Cardiac muscle cell (in vitro differentiated cells and primary cell): ENCODE measurements around the gene GREB1. TPM values are rescaled to one million over a fixed set of nuclear protein-coding genes. Genes with fewer than 3 reads are reported as not detected.
A peak's percentile ranks its signal among the peaks of the same experiment; 100 is the strongest.

Experiments used
- DNase-seq, 2 donors: peaks; one replicate each; pipeline versions ENCODE4 v3.0.0 to v3.0.0-alpha.2; 2010 to 2017; ENCODE audit warnings: low read depth in 1 of 2, low spot score in 1 of 2
- H3K27ac ChIP-seq: fragments of 200-600 bp; sonication (generic); 2 replicates; pipeline ENCODE4 v1.5.1; 2016
- H3K27me3 ChIP-seq: fragments of 200-600 bp; sonication (generic); 2 replicates; pipeline ENCODE4 v1.6.0; 2016; ENCODE audit warnings: control low read depth
- H3K36me3 ChIP-seq: fragments of 200-600 bp; sonication (generic); 2 replicates; pipeline ENCODE4 v1.5.1; 2016; ENCODE audit warnings: control low read depth
- H3K4me1 ChIP-seq: fragments of 200-600 bp; sonication (generic); 2 replicates; pipeline ENCODE4 v1.8.1; 2017; ENCODE audit warnings: low read depth, mild to moderate bottlenecking, mixed run types
- H3K4me3 ChIP-seq: fragments of 200-600 bp; sonication (generic); 2 replicates; pipeline ENCODE4 v1.5.1; 2016; ENCODE audit warnings: mild to moderate bottlenecking
- H3K9me3 ChIP-seq: fragments of 200-600 bp; sonication (generic); 2 replicates; pipeline ENCODE4 v1.5.1; 2017; ENCODE audit warnings: low read depth, mild to moderate bottlenecking, control low read depth
- polyA plus RNA-seq: library from polyadenylated mRNA; unstranded; fragments of >200 nt; fragmentation: Nextera tagmentation; extraction: Ambion mirVana; gene quantifications from 2 replicates; pipeline ENCODE4 v1.2.1, GENCODE V29; 2016
- total RNA-seq: library from RNA; depleted of rRNA; stranded (reverse); fragments of >200 nt; gene quantifications from 2 replicates; pipeline ENCODE4 v1.2.3, GENCODE V29; 2016
- TF ChIP-seq, protein P1 (sequence below): IDR thresholded peaks from 2 replicates; pipeline ENCODE4 v1.5.1; 2012; ENCODE audit warnings: low read depth, mild to moderate bottlenecking, low read length

Gene GREB1
- total and polyA plus RNA-seq, 2 experiments from 2014 or later = 27.1 to 50.5 TPM

DNA sequence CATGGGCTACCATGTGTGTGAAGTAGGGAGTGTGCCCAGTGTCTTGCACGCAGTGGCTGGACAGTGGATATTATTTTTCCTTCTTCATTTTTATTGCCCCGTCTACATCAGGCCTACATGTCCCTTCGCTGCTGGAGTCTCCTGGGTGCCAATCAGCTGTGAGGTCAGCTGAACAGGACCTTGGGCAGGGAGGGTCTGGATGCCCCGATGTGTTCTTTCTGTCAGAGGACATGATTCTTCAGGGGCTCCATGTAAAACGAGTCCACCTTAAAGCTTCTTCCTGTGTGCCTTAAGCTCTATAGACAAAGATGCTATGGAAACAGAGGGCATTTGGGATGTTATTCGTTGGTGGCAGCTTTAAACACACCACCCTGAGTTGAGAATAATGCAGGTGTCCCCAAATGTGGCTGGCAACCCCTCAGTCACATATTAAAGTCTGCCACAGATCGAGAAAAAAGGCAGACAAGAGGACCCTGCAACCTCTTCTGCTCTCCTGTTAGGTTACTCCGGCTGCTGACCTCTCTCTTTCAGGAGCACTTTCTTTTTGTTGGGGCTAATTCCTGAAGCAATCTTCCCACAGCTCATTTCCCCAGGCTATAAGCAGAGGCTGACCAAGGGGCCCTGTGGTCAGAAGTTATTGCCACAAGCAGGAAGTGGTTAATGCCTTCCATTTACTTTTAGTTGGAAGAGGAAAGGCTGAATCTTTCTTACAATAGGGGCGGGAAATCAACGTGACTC lies 20.0 kb downstream of the GREB1 start:
- Histone ChIP-seq H3K27me3 (no peaks in the 10 kb centered on the region), H3K9me3 (no peaks in the 10 kb centered on the region), H3K36me3 (no peaks in the 10 kb centered on the region), H3K4me3 (no peak overlapping the region), H3K27ac (peak overlapping the region; percentile 45), H3K4me1 (peaks cover 42% of the 10 kb centered on the region)
- TF ChIP-seq, protein P1, sequence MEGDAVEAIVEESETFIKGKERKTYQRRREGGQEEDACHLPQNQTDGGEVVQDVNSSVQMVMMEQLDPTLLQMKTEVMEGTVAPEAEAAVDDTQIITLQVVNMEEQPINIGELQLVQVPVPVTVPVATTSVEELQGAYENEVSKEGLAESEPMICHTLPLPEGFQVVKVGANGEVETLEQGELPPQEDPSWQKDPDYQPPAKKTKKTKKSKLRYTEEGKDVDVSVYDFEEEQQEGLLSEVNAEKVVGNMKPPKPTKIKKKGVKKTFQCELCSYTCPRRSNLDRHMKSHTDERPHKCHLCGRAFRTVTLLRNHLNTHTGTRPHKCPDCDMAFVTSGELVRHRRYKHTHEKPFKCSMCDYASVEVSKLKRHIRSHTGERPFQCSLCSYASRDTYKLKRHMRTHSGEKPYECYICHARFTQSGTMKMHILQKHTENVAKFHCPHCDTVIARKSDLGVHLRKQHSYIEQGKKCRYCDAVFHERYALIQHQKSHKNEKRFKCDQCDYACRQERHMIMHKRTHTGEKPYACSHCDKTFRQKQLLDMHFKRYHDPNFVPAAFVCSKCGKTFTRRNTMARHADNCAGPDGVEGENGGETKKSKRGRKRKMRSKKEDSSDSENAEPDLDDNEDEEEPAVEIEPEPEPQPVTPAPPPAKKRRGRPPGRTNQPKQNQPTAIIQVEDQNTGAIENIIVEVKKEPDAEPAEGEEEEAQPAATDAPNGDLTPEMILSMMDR = no peak
- DNase-seq = peak in 1 of 2 donors; percentile 54

DNA sequence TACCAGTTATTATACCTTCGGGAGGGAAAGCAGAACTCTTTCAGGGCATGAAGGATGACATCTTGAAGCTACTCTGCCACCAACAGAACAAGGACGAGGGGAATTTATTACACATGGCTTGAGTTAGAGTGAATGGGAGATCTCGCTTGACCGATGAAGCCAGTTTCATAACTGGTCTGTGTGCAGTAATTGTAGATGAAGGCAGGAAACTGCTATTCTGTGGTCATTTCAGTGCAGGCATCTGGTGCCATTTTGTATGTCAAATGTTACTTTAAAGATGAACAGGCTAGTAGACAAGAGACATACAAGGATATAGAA lies 20.5 kb downstream of the GREB1 start:
- no peak for DNase-seq
- Histone ChIP-seq H3K9me3 (no peaks in the 10 kb centered on the region), H3K27me3 (no peaks in the 10 kb centered on the region), H3K4me1 (peaks cover 47% of the 10 kb centered on the region), H3K27ac (peak overlapping the region; percentile 45), H3K36me3 (no peaks in the 10 kb centered on the region), H3K4me3 (no peak overlapping the region)
- TF ChIP-seq, protein P1 = no peak

DNA sequence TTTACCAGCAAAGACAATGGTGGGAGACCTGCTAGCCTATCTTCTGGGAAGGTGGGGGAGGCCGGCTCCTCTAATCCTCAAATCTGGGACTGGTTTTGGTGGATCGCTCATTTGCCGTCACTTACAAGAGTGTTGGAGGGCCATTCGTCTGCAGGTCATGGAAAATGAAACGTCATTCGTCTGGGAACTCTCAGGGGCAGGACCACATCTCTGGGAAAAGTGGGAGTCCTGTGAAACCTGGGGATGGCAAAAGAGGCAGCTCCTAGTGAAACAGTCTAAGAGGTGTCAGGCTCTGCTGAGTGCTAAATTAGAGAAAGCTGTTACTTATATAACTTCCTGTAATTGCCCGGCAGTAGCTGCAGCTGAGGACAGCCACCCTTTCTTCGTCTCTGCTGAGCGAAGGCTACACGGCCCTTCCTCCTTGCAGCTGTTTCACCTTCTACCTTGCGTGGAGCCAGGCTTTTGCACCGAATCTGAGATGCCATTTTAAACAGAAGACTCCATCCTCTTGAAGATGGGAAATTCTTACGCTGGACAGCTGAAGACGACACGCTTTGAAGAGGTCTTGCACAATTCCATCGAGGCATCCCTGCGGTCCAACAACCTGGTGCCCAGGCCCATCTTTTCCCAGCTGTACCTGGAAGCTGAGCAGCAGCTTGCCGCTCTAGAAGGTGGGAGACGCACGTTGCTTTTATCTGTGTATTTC lies 22.4 kb downstream of the GREB1 start:
- Histone ChIP-seq H3K27ac (peak overlapping the region; percentile 84), H3K36me3 (no peaks in the 10 kb centered on the region), H3K4me3 (no peak overlapping the region), H3K4me1 (peaks cover 43% of the 10 kb centered on the region), H3K9me3 (no peaks in the 10 kb centered on the region), H3K27me3 (no peaks in the 10 kb centered on the region)
- DNase-seq = peak in 1 of 2 donors; percentile 51
- TF ChIP-seq, protein P1 = no peak

DNA sequence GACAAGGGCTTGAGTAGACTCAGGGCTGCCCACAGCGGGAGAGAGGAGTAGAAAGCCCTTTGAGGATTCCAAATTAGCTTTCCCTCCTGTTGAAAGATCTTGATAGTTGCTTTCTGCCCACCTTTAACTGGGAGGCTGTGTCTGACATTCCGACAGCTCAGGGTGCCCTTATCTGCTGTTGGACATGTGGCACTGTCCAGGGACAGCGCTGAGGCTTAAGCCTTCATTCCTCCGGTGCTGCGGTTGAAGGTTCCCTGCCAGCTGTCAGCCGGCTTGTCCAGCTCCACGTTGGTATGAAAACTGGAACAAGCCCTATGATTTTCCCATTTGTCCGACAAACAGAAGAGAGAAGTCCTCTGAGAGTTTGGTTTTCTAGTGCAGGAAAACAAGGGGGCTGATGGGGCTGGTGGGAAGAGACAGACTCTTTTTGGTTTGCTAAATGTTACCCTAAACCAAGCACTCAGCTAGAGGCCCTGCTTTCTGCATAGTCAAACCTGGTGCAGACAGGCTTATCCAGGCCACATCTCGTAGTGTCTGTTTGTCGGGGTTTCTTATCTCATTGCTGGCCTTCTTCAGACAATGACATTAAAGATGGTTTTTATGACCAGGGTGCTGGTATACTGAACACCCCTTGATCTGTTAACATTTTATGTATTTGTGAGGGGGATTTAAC lies 24.5 kb downstream of the GREB1 start:
- Histone ChIP-seq H3K4me3 (no peak overlapping the region), H3K9me3 (no peaks in the 10 kb centered on the region), H3K27me3 (no peaks in the 10 kb centered on the region), H3K36me3 (no peaks in the 10 kb centered on the region), H3K4me1 (peaks cover 43% of the 10 kb centered on the region), H3K27ac (peak overlapping the region; percentile 84)
- TF ChIP-seq, protein P1 = no peak
- DNase-seq = peak in 1 of 2 donors; percentile 88

DNA sequence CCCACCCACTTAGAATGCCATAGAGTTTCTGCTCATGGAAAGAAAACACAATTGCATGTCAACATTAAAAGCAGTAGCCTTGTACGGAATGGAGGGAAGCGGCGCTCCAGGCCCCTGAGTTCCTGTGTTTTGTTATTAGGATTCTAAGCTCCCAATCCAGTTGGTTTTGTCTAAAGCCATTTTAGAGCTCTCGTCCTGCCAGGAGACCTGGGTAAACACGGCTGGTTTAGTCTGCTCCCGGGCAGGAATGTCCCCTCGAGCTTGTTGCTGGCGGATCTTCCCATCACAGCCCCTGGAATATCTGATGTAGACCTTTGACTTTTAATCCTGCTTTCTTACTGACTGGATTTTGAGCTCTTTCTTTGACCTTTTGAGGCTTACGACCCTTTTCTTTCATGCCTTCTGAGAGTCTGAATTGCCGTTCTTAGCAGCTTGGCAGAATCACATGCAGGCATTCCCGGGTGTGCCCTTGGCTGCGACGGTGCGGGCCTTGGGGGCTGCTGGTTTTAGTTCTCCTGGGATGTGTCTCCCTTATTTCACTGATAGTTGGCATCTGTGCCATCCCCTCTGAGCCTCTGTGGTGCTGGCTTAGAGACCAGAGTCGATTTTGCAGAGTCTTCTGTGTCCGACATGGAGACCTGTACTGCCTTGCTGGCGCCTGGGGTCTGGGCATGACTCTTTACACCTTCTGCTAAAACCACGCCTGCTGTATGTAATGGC lies 25.4 kb downstream of the GREB1 start:
- Histone ChIP-seq H3K4me1 (peaks cover 43% of the 10 kb centered on the region), H3K4me3 (no peak overlapping the region), H3K27me3 (no peaks in the 10 kb centered on the region), H3K9me3 (no peaks in the 10 kb centered on the region), H3K36me3 (no peaks in the 10 kb centered on the region), H3K27ac (peak overlapping the region; percentile 84)
- TF ChIP-seq, protein P1 = no peak
- DNase-seq = no peak
